LNCAP (cell line): ENCODE results near the gene CSGALNACT2.

Experiments used
- TF ChIP-seq, protein P1 (sequence below): fragments of 450-650 bp; IDR thresholded peaks from 2 replicates; pipeline ENCODE4 v1.5.1; 2017; ENCODE audit warnings: mild to moderate bottlenecking

Gene CSGALNACT2

DNA sequence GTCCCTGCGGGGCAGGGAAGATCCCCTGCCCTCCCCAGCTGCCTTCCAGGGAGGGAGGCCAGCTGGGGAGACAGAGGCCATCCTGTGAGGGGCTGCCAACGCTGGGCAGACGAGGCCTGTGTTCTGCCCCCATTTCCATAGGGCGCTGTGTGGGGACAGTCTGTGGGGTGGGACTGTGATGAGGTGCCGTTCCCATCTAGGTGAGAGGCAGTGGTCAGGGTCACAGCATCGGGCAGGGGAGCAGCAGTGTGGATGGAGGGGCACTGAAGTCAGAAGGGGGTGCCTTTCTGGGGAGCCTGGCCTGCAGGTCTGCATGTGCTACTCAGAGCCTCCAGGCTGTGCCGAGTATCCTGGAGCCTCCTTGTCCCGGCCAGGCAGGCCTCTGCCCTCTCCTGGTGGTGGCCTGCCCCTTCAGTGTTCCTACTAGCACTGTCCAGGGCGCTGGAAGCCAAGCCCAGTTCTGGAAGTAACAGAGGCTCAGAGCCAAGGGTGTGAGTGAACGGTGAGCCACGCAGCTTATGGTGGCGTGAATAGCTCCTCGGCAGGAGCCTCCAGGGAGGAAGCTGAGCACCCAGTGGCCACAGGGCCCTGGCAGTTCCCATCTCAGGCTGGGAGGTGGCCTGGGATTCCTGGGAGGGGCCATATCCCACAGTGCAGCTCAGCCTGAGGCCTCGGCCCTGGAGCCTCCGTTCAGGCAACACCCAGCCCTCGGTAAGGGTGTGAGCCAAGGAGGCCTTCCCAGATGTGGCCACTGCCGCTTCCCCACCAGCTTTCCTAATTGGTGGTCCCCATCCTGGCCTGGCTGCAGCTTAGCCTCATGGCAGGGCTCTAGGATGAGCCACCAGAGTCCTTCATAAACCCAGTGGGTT lies 23.3 kb upstream of the CSGALNACT2 start:
- TF ChIP-seq, protein P1, sequence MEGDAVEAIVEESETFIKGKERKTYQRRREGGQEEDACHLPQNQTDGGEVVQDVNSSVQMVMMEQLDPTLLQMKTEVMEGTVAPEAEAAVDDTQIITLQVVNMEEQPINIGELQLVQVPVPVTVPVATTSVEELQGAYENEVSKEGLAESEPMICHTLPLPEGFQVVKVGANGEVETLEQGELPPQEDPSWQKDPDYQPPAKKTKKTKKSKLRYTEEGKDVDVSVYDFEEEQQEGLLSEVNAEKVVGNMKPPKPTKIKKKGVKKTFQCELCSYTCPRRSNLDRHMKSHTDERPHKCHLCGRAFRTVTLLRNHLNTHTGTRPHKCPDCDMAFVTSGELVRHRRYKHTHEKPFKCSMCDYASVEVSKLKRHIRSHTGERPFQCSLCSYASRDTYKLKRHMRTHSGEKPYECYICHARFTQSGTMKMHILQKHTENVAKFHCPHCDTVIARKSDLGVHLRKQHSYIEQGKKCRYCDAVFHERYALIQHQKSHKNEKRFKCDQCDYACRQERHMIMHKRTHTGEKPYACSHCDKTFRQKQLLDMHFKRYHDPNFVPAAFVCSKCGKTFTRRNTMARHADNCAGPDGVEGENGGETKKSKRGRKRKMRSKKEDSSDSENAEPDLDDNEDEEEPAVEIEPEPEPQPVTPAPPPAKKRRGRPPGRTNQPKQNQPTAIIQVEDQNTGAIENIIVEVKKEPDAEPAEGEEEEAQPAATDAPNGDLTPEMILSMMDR = no peak

DNA sequence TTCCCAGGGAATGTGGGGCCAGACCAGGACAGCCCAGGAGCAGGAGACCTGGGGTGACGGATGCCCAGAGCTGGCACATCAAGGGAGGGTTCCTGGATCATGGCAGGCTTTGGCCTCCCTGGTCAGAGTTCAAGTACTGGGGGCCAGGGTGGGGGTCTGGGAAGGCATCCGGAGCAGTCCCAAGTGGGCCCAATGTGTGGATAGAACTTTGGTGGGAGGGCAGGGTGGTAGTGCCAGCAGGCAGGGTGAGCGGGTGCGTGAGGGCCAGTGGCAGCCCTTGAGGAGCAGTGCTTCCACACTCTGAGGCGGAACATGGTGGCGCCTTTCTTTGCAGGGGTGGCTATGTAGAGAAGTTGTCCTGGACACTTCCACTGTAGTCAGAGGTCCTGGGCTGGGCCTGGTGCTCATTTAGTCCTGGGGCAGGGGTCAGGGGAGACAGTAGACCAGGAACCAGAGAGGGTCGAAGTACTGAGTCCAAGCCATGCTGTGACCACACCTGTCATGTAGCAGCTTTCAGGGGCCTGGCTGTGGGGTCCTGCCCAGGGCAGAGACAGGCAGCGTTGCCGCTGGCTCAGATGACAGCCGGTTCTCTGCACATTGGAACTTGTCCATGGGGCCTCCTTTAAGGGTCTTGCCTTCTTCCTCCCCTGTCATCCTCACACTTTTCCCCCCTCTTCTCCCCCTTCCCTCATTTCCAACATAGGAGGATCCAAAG lies 22.2 kb upstream of the CSGALNACT2 start:
- TF ChIP-seq, protein P1 = no peak

DNA sequence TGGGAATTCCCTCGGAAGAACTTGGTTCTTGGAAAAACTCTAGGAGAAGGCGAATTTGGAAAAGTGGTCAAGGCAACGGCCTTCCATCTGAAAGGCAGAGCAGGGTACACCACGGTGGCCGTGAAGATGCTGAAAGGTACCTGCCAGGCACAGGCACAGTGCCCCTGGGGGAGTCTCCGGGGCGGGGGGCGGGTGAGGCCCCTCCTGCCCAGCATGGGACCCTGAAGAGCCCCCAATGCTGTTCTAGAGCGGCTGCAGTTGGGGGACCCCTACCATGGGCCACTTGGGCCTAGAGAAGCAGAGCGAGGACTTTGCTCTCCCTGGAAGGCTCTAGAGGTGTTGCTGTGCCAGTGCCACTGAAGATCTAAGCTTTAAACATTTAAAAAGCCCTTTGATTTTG lies 21.6 kb upstream of the CSGALNACT2 start:
- TF ChIP-seq, protein P1 = no peak

DNA sequence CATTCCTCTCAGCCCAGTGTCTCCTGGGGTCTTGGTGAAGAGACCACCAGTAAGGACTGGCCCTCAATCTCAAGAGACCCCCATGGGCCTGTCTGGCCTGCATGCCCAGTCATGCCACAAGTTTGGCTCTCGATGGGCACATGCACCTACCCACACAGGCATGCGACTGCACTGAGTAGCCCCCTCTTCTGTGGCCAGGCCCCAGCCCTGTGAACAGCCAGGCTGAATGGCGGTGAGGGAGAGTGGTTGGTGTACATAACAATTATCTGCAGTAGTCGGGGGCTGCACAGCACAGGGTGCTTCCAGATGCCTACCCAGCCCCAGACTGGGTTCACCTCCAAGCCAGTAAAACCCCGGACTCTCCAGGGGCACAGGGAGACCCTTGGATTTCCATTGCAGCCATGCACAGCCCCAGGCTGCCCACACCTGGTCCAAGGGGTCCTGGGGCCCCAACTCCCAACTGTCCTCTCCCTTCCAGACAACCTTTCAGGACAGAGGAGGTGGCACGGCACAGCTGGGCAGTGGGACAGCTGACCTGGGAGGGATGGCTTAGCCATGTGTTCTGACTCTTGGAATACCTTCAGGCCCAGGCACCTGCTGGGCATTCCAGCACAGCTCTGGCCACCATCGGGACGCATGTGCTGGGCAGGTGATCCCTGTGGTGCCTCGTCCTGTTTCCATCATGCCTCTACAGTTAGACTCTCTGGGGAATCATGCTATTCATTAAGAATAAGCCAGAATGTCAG lies 21.0 kb upstream of the CSGALNACT2 start:
- TF ChIP-seq, protein P1 = no peak

DNA sequence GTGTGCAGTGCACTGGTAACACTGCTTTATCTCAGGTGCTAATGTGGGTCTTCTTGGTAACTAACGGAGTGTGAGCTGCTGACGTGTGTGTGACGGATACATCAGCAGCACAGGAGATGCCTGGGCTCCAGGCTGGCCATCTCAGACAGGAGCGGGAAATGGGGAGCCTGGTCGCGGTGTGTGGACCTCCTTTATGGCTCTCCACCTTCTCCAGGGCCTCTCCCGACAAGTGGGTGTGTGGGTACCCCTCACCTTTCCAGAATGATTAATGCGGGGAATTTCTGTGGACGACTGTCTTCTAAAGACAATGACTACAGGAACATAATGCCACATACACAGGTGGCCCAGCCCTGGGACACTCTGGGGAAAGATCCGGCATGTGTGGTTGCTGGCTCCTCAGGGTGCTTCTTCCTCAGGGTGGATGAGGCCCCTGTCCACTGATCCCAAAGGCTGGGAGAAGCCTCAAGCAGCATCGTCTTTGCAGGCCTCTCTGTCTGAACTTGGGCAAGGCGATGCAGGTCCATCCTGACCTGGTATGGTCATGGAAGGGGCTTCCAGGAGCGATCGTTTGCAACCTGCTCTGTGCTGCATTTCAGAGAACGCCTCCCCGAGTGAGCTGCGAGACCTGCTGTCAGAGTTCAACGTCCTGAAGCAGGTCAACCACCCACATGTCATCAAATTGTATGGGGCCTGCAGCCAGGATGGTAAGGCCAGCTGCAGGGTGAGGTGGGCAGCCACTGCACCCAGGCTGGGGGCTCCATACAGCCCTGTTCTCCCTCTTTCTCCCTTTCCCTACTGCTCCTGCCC lies 20.3 kb upstream of the CSGALNACT2 start:
- TF ChIP-seq, protein P1 = no peak

DNA sequence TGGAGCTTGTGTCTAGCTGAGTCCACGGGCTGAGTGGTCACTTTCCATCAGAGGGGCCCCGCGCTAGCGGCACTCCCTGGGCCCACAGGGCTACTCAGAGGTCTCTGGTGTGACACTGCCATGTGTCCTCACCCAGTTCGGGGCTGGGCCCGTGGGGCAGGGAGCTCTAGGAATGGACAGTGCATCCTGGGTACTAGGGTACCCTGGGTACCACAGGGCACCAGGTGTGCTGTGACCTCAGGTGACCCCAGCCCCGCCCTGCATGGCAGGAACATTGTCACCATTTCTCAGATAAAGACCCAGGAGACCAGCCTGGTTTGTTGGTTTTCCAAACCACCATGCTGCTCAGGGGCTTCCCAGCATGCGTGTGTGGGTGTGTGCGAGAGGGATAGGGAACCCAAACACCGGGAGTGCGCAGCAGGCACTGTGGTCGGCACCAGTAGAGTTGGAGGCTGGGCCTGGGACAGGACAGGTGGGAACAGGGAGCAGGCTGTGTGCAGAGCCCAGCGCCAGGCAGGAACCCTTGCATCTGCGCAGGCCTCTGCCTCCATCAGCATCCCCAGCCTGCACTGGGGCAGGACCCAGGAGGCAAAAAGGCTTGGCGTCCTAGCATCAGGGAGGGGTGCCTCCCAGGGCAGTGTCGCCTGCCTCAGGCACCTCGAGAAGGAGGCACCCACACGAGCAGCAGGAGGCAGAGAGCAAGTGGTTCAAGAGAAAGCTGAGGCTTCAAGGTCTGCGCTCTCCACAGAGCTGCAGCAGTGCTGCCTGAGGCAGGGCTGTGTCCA lies 19.4 kb upstream of the CSGALNACT2 start:
- TF ChIP-seq, protein P1 = no peak
